Adrenal gland (tissue), 5 donors: Measurements from ENCODE around the gene JAM2.

Experiments
- CTCF ChIP-seq, 6 experiments: fragments of 450-650 bp in 4 of 6; fragments of 200-600 bp in 2 of 6; sonication (generic) in 1 of 6; IDR thresholded peaks; 1 replicate in 5 of 6; 2 replicates in 1 of 6; pipeline versions ENCODE4 v1.5.1 to v1.8.0; 2016 to 2021; ENCODE audit warnings: antibody characterized with exemption in 6 of 6, mild to moderate bottlenecking in 2 of 6, moderate library complexity in 1 of 6
- POLR2A ChIP-seq, 2 donors: fragments of 450-650 bp; IDR thresholded peaks; one replicate each; pipeline ENCODE4 v1.6.1; 2017; ENCODE audit warnings: antibody characterized with exemption in 2 of 2, mild to moderate bottlenecking in 2 of 2, moderate library complexity in 1 of 2
- donor health status: DM: no; HTN: no; CAD: no.

GRCh38 chr21:25722631-25723030 lies 83.6 kb downstream of the JAM2 start:
- TF ChIP-seq CTCF (IDR thresholded peaks at IDR 0.05) (no peak), POLR2A (IDR thresholded peaks at IDR 0.05) (no peak)
